ENCODE measurements around the gene TMEM117.
"Not testable (repeated sequence)": the region's sequence is repeated elsewhere in the genome, so short reads cannot be mapped to it uniquely, and the experiment has no call there.

Gene TMEM117

GRCh38 chr12:44034906-44035305, 199.0 kb downstream of the TMEM117 start:
- no peak for TF ChIP-seq CTCF (IDR thresholded peaks at IDR 0.05; ENCODE audit: low read length)
- Histone ChIP-seq H3K4me2 (ENCODE audit: low read length) (no peak overlapping the region), H3F3A (ENCODE audit: insufficient read depth, low read length) (no peaks in the 10 kb centered on the region), H2AFZ (ENCODE audit: low read length) (no peak overlapping the region), H3K9ac (ENCODE audit: low read length) (no peak overlapping the region), H3K36me3 (ENCODE audit: insufficient read depth, low read length) (no peaks in the 10 kb centered on the region), H3K27me3 (ENCODE audit: insufficient read depth, low read length) (no peaks in the 10 kb centered on the region), H4K20me1 (ENCODE audit: insufficient read depth, low read length) (no peaks in the 10 kb centered on the region), H3K4me3 (ENCODE audit: low read depth, low read length, poor library complexity, severe bottlenecking) (no peak overlapping the region), H3K9me2 (ENCODE audit: low read depth, low read length) (no peaks in the 10 kb centered on the region), H3K9me3 (ENCODE audit: low read length) (peaks cover 6% of the 10 kb centered on the region; the same call in 1 of the 2 replicates), H3K27ac (ENCODE audit: low read depth, low read length, poor library complexity, severe bottlenecking) (no peak overlapping the region), H3K4me1 (ENCODE audit: insufficient read depth, low read length, severe bottlenecking) (no peaks in the 10 kb centered on the region), H3K79me2 (ENCODE audit: insufficient read depth, low read length) (no peaks in the 10 kb centered on the region)

- no peaks in the 10 kb centered on the region for H4K20me1 ChIP-seq (ENCODE audit: insufficient read depth, low read length)
- no peaks in the 10 kb centered on the region for H3K79me2 ChIP-seq (ENCODE audit: insufficient read depth, low read length)
- no peak for TF ChIP-seq CTCF (IDR thresholded peaks at IDR 0.05; ENCODE audit: low read length)
- TF ChIP-seq EZH2 (IDR thresholded peaks at IDR 0.05; ENCODE audit: borderline replicate concordance, low read length), result no peak
- H2AFZ ChIP-seq (ENCODE audit: low read length), result no peak overlapping the region
- no peaks in the 10 kb centered on the region for H3F3A ChIP-seq (ENCODE audit: insufficient read depth, low read length)
- H3K4me1 ChIP-seq (ENCODE audit: insufficient read depth, low read length, severe bottlenecking), result no peaks in the 10 kb centered on the region
- no peak overlapping the region for H3K27ac ChIP-seq (ENCODE audit: low read depth, low read length, poor library complexity, severe bottlenecking)
- no peaks in the 10 kb centered on the region for H3K27me3 ChIP-seq (ENCODE audit: insufficient read depth, low read length)
- H3K9me2 ChIP-seq (ENCODE audit: low read depth, low read length), result no peaks in the 10 kb centered on the region
- no peak overlapping the region for H3K4me2 ChIP-seq (ENCODE audit: low read length)
- no peaks in the 10 kb centered on the region for H3K36me3 ChIP-seq (ENCODE audit: insufficient read depth, low read length)
- no peak overlapping the region for H3K4me3 ChIP-seq (ENCODE audit: low read depth, low read length, poor library complexity, severe bottlenecking)
- no peak overlapping the region for H3K9ac ChIP-seq (ENCODE audit: low read length)
- peaks cover 1% of the 10 kb centered on the region; the same call in 1 of the 2 replicates for H3K9me3 ChIP-seq (ENCODE audit: low read length)
These were observed 201.1 kb downstream of the TMEM117 start for GRCh38 chr12:44036875-44037443.

GRCh38 chr12:44038411-44038810, 202.5 kb downstream of the TMEM117 start:
- no peaks in the 10 kb centered on the region for H4K20me1 ChIP-seq (ENCODE audit: insufficient read depth, low read length)
- no peaks in the 10 kb centered on the region for H3K4me1 ChIP-seq (ENCODE audit: insufficient read depth, low read length, severe bottlenecking)
- H3K9me3 ChIP-seq (ENCODE audit: low read length), result no peaks in the 10 kb centered on the region
- no peak overlapping the region for H3K27ac ChIP-seq (ENCODE audit: low read depth, low read length, poor library complexity, severe bottlenecking)
- no peaks in the 10 kb centered on the region for H3F3A ChIP-seq (ENCODE audit: insufficient read depth, low read length)
- H3K36me3 ChIP-seq (ENCODE audit: insufficient read depth, low read length), result no peaks in the 10 kb centered on the region
- H3K79me2 ChIP-seq (ENCODE audit: insufficient read depth, low read length), result no peaks in the 10 kb centered on the region
- H3K9me2 ChIP-seq (ENCODE audit: low read depth, low read length), result no peaks in the 10 kb centered on the region
- no peaks in the 10 kb centered on the region for H3K27me3 ChIP-seq (ENCODE audit: insufficient read depth, low read length)
- no peak overlapping the region for H2AFZ ChIP-seq (ENCODE audit: low read length)
- no peak overlapping the region for H3K4me3 ChIP-seq (ENCODE audit: low read depth, low read length, poor library complexity, severe bottlenecking)
- TF ChIP-seq EZH2 (IDR thresholded peaks at IDR 0.05; ENCODE audit: borderline replicate concordance, low read length), result no peak
- TF ChIP-seq CTCF (IDR thresholded peaks at IDR 0.05; ENCODE audit: low read length), result no peak
- no peak overlapping the region for H3K9ac ChIP-seq (ENCODE audit: low read length)
- no peak overlapping the region for H3K4me2 ChIP-seq (ENCODE audit: low read length)

- not testable (repeated sequence) for H3K36me3 ChIP-seq (ENCODE audit: insufficient read depth, low read length); H3K79me2 ChIP-seq (ENCODE audit: insufficient read depth, low read length); H2AFZ ChIP-seq (ENCODE audit: low read length); H3K9me2 ChIP-seq (ENCODE audit: low read depth, low read length); H3K9me3 ChIP-seq (ENCODE audit: low read length); H3F3A ChIP-seq (ENCODE audit: insufficient read depth, low read length); H3K27me3 ChIP-seq (ENCODE audit: insufficient read depth, low read length); H3K9ac ChIP-seq (ENCODE audit: low read length); H3K4me1 ChIP-seq (ENCODE audit: insufficient read depth, low read length, severe bottlenecking); H3K4me2 ChIP-seq (ENCODE audit: low read length); H3K4me3 ChIP-seq (ENCODE audit: low read depth, low read length, poor library complexity, severe bottlenecking); H3K27ac ChIP-seq (ENCODE audit: low read depth, low read length, poor library complexity, severe bottlenecking); H4K20me1 ChIP-seq (ENCODE audit: insufficient read depth, low read length)
These were observed 208.6 kb downstream of the TMEM117 start for GRCh38 chr12:44044491-44044890.

All from OCI-LY1 (cell line).